Endodermal cell (in vitro differentiated cells): ENCODE data around the gene EP400. TPM values are rescaled to one million over a fixed set of nuclear protein-coding genes. Genes with fewer than 3 reads are reported as not detected.

Source experiments
- DNase-seq: peaks from one replicate; pipeline ENCODE4 v3.0.0-alpha.2; 2017
- H3K27ac ChIP-seq: 2 replicates; pipeline ENCODE4 v1.5.1; 2013; ENCODE audit warnings: mild to moderate bottlenecking, low read depth, low read length, moderate library complexity
- H3K27me3 ChIP-seq: 2 replicates; pipeline ENCODE4 v1.6.1; 2013; ENCODE audit warnings: mild to moderate bottlenecking, low read length, moderate library complexity; ENCODE audit not compliant: insufficient read depth, control insufficient read depth, poor library complexity, severe bottlenecking
- H3K36me3 ChIP-seq: 2 replicates; pipeline ENCODE4 v1.7.0; 2013; ENCODE audit warnings: mild to moderate bottlenecking, low read length, moderate library complexity; ENCODE audit not compliant: control insufficient read depth, insufficient read depth
- H3K4me1 ChIP-seq: one replicate; pipeline ENCODE4 v1.7.0; 2013; ENCODE audit warnings: low read length; ENCODE audit not compliant: control insufficient read depth, insufficient read depth
- H3K4me3 ChIP-seq: 2 replicates; pipeline ENCODE4 v1.5.1; 2013; ENCODE audit warnings: mild to moderate bottlenecking, low read length, moderate library complexity
- H3K9ac ChIP-seq: 2 replicates; pipeline ENCODE4 v1.6.1; 2013; ENCODE audit warnings: mild to moderate bottlenecking, low read length, moderate library complexity; ENCODE audit not compliant: poor library complexity, severe bottlenecking; ENCODE audit errors: extremely low read depth
- H3K9me3 ChIP-seq: 2 replicates; pipeline ENCODE4 v1.6.1; 2013; ENCODE audit warnings: mild to moderate bottlenecking, low read length, moderate library complexity; ENCODE audit not compliant: control insufficient read depth
- H3K27ac Mint-ChIP-seq: 2 replicates; pipeline ENCODE4 v1.8.0; 2020; ENCODE audit warnings: mixed read lengths
- H3K27me3 Mint-ChIP-seq: 2 replicates; pipeline ENCODE4 v1.8.0; 2021; ENCODE audit warnings: mild to moderate bottlenecking, mixed read lengths; ENCODE audit not compliant: insufficient read depth
- H3K36me3 Mint-ChIP-seq: 2 replicates; pipeline ENCODE4 v1.8.0; 2020; ENCODE audit warnings: low read depth, mixed read lengths
- H3K4me1 Mint-ChIP-seq: 2 replicates; pipeline ENCODE4 v1.8.0; 2020; ENCODE audit warnings: mixed read lengths
- H3K4me3 Mint-ChIP-seq: 2 replicates; pipeline ENCODE4 v1.8.0; 2020; ENCODE audit warnings: mild to moderate bottlenecking, moderate library complexity, mixed read lengths
- H3K9me3 Mint-ChIP-seq: 2 replicates; pipeline ENCODE4 v1.8.0; 2020; ENCODE audit warnings: mild to moderate bottlenecking, mixed read lengths
- CTCF ChIP-seq: fragments of 200-600 bp; sonication (generic); conservative IDR thresholded peaks from 2 replicates; pipeline ENCODE4 v1.5.0; 2021; ENCODE audit warnings: antibody characterized with exemption, mild to moderate bottlenecking
- WGBS, 2 experiments: methylation state at CpG; one replicate each; pipeline versions ENCODE4 v1.1.5 to v1.1.7; 2013; ENCODE audit warnings: missing lambda C conversion rate in 2 of 2, mixed read lengths in 1 of 2; ENCODE audit not compliant: insufficient coverage in 1 of 2, insufficient read length in 1 of 2; 5-methylcytosine and 5-hydroxymethylcytosine counted together
- total RNA-seq, 2 donors: library from RNA; stranded (reverse); fragmentation: NEBNext Ultra II Directional in 1 of 2; extraction: Animal tissue kit (Norgen Biotek cat#: 25700) in 1 of 2; gene quantifications; 2 replicates in 1 of 2; 3 replicates in 1 of 2; pipeline ENCODE4 v1.2.1, GENCODE V29; 2021

The EP400 gene
- total RNA-seq, 2 donors from 2014 or later = 64.7 to 78.3 TPM

DNA sequence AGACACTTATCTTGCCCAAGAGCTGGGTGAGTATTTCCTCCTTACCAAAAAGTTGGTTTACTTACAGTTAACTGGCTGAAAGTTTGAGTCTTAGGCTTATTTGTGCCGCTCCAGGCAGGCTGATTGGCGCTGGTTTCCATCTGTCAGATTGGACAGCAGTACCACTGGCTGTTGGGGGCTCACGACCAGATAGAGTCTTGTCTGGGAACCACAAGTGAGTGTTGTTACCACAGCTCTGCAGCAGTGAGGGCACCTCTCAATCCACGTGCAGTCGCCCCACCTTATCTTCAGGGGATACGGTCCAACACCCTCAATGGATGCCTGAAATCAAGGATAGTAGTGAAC is 135.5 kb downstream of the EP400 start:
- 76 to 85% methylated on average over 3 to 6 of the region's 6 CpGs for WGBS, 2 experiments
- peaks cover 31% of the 10 kb centered on the region for H3K36me3 Mint-ChIP-seq
- H3K27me3 Mint-ChIP-seq = no peaks in the 10 kb centered on the region
- no peak for TF ChIP-seq CTCF
- Histone ChIP-seq H3K27ac (no peak overlapping the region), H3K9me3 (no peaks in the 10 kb centered on the region), H3K4me3 (peak overlapping the region; percentile 79), H3K9ac (peak overlapping the region; percentile 85), H3K36me3 (peaks cover 27% of the 10 kb centered on the region), H3K27me3 (no peaks in the 10 kb centered on the region), H3K4me1 (peaks cover 4% of the 10 kb centered on the region)
- peak overlapping the region; percentile 78 for H3K4me3 Mint-ChIP-seq
- peak overlapping the region; percentile 95 for H3K27ac Mint-ChIP-seq
- peaks cover 12% of the 10 kb centered on the region for H3K4me1 Mint-ChIP-seq
- DNase-seq = peak; percentile 46
- no peaks in the 10 kb centered on the region for H3K9me3 Mint-ChIP-seq

- Mint-ChIP-seq H3K9me3 (peaks cover 2% of the 10 kb centered on the region), H3K27me3 (no peaks in the 10 kb centered on the region), H3K4me1 (peaks cover 7% of the 10 kb centered on the region), H3K4me3 (no peak overlapping the region), H3K27ac (no peak overlapping the region), H3K36me3 (peaks cover 59% of the 10 kb centered on the region)
- H3K4me3 ChIP-seq = no peak overlapping the region
- H3K9ac ChIP-seq = no peak overlapping the region
- peaks cover 48% of the 10 kb centered on the region for H3K36me3 ChIP-seq
- no peaks in the 10 kb centered on the region for H3K27me3 ChIP-seq
- H3K4me1 ChIP-seq = peaks cover 4% of the 10 kb centered on the region
- no peak overlapping the region for H3K27ac ChIP-seq
- TF ChIP-seq CTCF = no peak
- WGBS, 2 experiments = 95% methylated on average over 3 of the region's 4 CpGs; no CpG with 5 or more reads in 1 of the 2 experiments
- no peaks in the 10 kb centered on the region for H3K9me3 ChIP-seq
- DNase-seq = no peak
These were observed 139.7 kb downstream of the EP400 start for GRCh38 chr12:132089407-132089910.

DNA sequence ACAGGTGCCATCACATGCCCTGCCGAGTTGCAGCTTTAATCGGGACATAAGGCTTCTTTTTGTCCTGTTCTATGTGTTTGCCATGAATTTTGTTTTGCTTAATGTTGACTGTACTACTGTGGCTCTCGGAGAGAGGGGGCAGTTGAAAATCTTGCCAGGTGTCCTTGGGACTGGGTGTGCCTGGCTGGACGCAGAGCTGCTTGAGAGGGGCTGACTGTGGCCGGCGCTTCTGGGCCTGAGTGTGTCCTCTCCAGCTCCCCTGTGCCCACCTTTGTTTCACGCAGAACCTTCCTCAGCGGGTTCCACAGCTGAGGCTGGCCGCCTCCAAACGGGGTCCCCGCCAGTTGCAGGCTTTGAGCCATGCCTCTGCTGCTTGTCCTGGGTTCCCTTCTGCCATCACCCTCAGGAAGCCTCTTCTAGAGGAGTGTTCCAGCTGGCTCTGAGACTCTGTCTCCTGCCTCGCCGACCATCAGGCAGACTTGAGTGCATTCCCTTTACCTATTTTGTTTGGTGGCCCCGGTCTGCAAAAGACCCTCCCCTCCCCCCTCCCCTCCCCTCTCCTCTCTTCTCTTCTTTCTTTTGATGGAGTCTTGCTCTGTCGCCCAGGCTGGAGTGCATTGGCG is 144.6 kb downstream of the EP400 start:
- Histone ChIP-seq H3K4me1 (no peaks in the 10 kb centered on the region), H3K9me3 (peaks cover 15% of the 10 kb centered on the region), H3K36me3 (peaks cover 57% of the 10 kb centered on the region), H3K9ac (no peak overlapping the region), H3K27ac (no peak overlapping the region), H3K4me3 (no peak overlapping the region), H3K27me3 (no peaks in the 10 kb centered on the region)
- Mint-ChIP-seq H3K4me1 (no peaks in the 10 kb centered on the region), H3K9me3 (peaks cover 16% of the 10 kb centered on the region), H3K4me3 (no peak overlapping the region), H3K27me3 (no peaks in the 10 kb centered on the region), H3K36me3 (peaks cover 73% of the 10 kb centered on the region), H3K27ac (no peak overlapping the region)
- peak; percentile 44 for DNase-seq
- WGBS, 2 experiments = 93 to 95% methylated on average over 8 to 15 of the region's 16 CpGs
- TF ChIP-seq CTCF = no peak
